ENCODE data around the gene URGCP. TPM values are rescaled to one million over a fixed set of nuclear protein-coding genes. Genes with fewer than 3 reads are reported as not detected.

Gene URGCP
- total RNA-seq = 10 to 100 TPM; 15.6 to 22.1 TPM

- intact Hi-C loops (cut with DNase I) = no loop called here
- H3K27ac ChIP-seq = peak within 1 kb of the TSS; percentile 76 to 91 (median 85)
- H3K4me1 ChIP-seq = peaks cover 36% of the 10 kb centered on the region
- peak in 1 of 3 donors; percentile 32 for TF ChIP-seq POLR2A (IDR thresholded peaks at IDR 0.05)
- TF ChIP-seq, protein P1, sequence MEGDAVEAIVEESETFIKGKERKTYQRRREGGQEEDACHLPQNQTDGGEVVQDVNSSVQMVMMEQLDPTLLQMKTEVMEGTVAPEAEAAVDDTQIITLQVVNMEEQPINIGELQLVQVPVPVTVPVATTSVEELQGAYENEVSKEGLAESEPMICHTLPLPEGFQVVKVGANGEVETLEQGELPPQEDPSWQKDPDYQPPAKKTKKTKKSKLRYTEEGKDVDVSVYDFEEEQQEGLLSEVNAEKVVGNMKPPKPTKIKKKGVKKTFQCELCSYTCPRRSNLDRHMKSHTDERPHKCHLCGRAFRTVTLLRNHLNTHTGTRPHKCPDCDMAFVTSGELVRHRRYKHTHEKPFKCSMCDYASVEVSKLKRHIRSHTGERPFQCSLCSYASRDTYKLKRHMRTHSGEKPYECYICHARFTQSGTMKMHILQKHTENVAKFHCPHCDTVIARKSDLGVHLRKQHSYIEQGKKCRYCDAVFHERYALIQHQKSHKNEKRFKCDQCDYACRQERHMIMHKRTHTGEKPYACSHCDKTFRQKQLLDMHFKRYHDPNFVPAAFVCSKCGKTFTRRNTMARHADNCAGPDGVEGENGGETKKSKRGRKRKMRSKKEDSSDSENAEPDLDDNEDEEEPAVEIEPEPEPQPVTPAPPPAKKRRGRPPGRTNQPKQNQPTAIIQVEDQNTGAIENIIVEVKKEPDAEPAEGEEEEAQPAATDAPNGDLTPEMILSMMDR (IDR thresholded peaks at IDR 0.05) = peak in 1 of 7 experiments; percentile 1
- ATAC-seq (peak; percentile 78), DNase-seq (peak; percentile 42 to 63 (median 55))
- no peaks in the 10 kb centered on the region for H3K9me3 ChIP-seq
- H3K27me3 ChIP-seq = no peaks in the 10 kb centered on the region
- 1 to 4% methylated on average over 8 to 52 of the region's 73 CpGs for WGBS, 2 donors
- H3K36me3 ChIP-seq (replicated peaks in 1 of 2; ENCODE audit: insufficient read depth in 1 of 2, low read depth in 2 of 2) = no peaks in the 10 kb centered on the region
- peak within 1 kb of the TSS; percentile 38 to 44 for H3K4me3 ChIP-seq
Observed at GRCh38 chr7:43906331-43907010, at the start of gene URGCP. URGCP (minus strand) TSS chr7:43906596; CDS start chr7:43906575, 21 bp downstream.

DNA sequence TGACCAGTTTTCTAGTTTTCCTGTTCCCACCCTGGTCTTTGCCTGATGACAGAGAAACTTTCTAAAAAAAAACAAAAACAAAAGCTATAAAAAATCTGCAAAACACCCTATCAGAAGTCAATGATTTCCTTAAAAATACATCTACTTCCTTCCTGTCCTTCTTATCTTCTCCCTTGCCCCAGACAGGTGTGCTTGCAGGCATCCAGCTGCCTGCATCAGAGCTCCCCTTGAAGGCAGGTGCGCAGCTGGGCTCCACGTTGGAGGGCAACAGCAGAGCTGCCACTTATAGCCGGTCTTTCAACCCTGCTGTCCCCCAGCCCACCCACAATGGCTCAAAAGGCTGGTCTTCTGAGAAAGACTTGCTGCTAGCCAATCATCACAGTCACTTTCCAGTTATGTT, 49.6 kb upstream of the URGCP start:
- Histone ChIP-seq H3K9me3 (no peaks in the 10 kb centered on the region), H3K27ac (no peak overlapping the region), H3K4me3 (no peak overlapping the region), H3K36me3 (replicated peaks in 1 of 2; ENCODE audit: insufficient read depth in 1 of 2, low read depth in 2 of 2) (peaks cover 6 to 10% of the 10 kb centered on the region in 2 donors), H3K27me3 (no peaks in the 10 kb centered on the region), H3K4me1 (no peaks in the 10 kb centered on the region)
- TF ChIP-seq, protein P1 (IDR thresholded peaks at IDR 0.05) = no peak
- TF ChIP-seq POLR2A (IDR thresholded peaks at IDR 0.05) = no peak
- intact Hi-C loops (cut with DNase I) = no loop called here
- no peak for DNase-seq
- WGBS, 2 donors = 75 to 79% methylated on average over 3 of the region's 3 CpGs
- ATAC-seq = no peak

DNA sequence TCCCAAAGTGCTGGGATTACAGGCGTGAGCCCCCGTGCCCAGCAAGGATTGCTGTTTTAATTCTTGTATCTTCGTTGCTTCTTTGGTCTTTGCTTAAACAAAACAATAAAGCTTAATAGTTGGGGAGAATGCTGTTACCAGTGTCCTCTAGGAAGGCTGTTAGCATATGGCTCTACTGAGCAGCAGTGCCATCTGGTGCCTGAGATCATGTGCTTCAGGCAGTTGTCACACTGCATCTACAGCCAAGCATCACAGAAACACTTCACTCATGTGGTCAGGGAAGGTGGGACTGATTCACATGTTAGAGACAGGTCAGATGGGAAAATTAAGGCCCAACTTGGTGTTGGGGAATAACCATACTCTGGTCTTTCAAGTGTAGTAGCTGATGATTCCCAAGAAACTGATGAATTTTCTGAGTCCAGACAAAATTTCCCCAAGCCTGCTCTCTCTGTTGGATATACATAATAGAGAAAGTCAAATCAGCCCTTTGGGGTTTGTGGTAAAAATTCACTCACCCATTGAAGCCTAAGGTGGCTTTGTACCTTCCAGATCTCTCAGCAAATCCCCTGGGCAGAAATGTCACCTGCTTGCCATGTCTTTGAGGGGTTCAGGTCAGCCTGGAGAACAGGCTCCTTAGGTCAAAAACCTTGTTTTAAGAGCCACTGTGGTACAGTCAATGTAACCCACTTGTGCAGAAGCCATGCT, 48.3 kb upstream of the URGCP start:
- no peaks in the 10 kb centered on the region for H3K27me3 ChIP-seq
- intact Hi-C loops (cut with DNase I) = no loop called here
- peak; percentile 29 to 48 (median 36) for DNase-seq
- peaks cover 6 to 14% of the 10 kb centered on the region in 2 donors for H3K36me3 ChIP-seq (replicated peaks in 1 of 2; ENCODE audit: insufficient read depth in 1 of 2, low read depth in 2 of 2)
- ATAC-seq = peak; percentile 60
- H3K9me3 ChIP-seq = no peaks in the 10 kb centered on the region
- TF ChIP-seq, protein P1 (IDR thresholded peaks at IDR 0.05) = peak in 5 of 7 experiments; percentile 17 to 42 (median 37)
- TF ChIP-seq POLR2A (IDR thresholded peaks at IDR 0.05) = no peak
- H3K4me1 ChIP-seq = no peaks in the 10 kb centered on the region
- 44 to 61% methylated on average over 3 of the region's 3 CpGs for WGBS, 2 donors
- H3K27ac ChIP-seq = no peak overlapping the region
- H3K4me3 ChIP-seq = no peak overlapping the region

GRCh38 chr7:43953071-43953470, 46.7 kb upstream of the URGCP start:
- ATAC-seq (no peak), DNase-seq (no peak)
- no peaks in the 10 kb centered on the region for H3K4me1 ChIP-seq
- H3K9me3 ChIP-seq = no peaks in the 10 kb centered on the region
- WGBS, 2 donors = 92 to 97% methylated on average over 4 to 5 of the region's 5 CpGs
- no peaks in the 10 kb centered on the region for H3K27me3 ChIP-seq
- no peak overlapping the region for H3K27ac ChIP-seq
- intact Hi-C loops (cut with DNase I) = no loop called here
- peaks cover 16 to 18% of the 10 kb centered on the region in 2 donors for H3K36me3 ChIP-seq (replicated peaks in 1 of 2; ENCODE audit: insufficient read depth in 1 of 2, low read depth in 2 of 2)
- TF ChIP-seq POLR2A (IDR thresholded peaks at IDR 0.05) = no peak
- TF ChIP-seq, protein P1 (IDR thresholded peaks at IDR 0.05) = no peak
- no peak overlapping the region for H3K4me3 ChIP-seq
